ENCODE data around the gene SLC35F4.

DNA sequence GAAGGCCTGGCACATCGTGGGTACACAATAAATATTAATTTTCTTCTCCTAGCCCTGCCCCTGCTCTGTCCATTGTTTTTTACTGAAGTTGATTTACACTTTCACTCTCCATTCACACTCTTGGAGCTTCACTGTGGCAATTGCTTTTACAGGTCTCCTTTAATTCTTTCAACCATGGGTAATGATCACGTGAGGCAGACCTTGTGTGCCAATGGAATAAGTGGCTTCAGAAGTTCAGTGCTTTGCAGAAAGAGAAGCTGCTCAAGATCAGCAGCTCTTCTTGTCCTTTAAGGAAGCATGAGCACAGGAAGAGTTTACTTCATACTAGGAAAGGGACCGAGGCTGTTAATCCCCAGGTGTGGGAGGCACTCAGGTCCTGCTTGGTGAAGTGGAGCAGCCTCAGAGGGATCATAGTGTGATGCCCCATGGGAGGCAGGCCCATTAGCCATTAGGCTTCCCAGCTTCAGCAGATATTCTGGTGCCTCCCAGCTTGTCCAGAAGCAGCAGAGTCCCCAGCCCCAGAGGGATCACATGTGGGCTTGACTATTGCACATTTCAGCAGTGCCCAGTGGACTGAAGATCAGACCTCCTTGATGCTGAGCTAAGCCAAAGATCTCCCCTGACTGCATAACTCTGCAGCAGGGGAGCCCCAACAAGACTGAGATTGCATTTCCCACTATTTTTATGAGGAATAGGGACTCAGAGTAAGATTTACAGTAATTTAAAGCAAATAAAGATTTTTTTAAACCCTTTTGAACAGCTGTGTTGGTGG lies 5.0 kb upstream of the SLC35F4 start:
- TF ChIP-seq, protein P1, sequence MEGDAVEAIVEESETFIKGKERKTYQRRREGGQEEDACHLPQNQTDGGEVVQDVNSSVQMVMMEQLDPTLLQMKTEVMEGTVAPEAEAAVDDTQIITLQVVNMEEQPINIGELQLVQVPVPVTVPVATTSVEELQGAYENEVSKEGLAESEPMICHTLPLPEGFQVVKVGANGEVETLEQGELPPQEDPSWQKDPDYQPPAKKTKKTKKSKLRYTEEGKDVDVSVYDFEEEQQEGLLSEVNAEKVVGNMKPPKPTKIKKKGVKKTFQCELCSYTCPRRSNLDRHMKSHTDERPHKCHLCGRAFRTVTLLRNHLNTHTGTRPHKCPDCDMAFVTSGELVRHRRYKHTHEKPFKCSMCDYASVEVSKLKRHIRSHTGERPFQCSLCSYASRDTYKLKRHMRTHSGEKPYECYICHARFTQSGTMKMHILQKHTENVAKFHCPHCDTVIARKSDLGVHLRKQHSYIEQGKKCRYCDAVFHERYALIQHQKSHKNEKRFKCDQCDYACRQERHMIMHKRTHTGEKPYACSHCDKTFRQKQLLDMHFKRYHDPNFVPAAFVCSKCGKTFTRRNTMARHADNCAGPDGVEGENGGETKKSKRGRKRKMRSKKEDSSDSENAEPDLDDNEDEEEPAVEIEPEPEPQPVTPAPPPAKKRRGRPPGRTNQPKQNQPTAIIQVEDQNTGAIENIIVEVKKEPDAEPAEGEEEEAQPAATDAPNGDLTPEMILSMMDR (IDR thresholded peaks at IDR 0.05): no peak
- no peak for TF ChIP-seq POLR2A (IDR thresholded peaks at IDR 0.05)

All from thyroid gland (tissue), 4 donors.